HepG2 (cell line): Measurements from ENCODE around the gene SCYL1. TPM values are rescaled to one million over a fixed set of nuclear protein-coding genes. Genes with fewer than 3 reads are reported as not detected.

Experiments
- ATF7-NPFF ChIP-seq: sonication (generic); formaldehyde crosslinking; IDR thresholded peaks from 2 replicates; pipeline ENCODE4 v1.8.1; 2023; ENCODE audit warnings: mild to moderate bottlenecking, low read depth, missing genetic modification reagents, moderate library complexity
- CEBPB ChIP-seq: IDR thresholded peaks from 2 replicates; pipeline ENCODE4 v1.6.1; 2011; ENCODE audit warnings: low read depth, low read length, improper control_type of control experiment, borderline replicate concordance
- HNF1A ChIP-seq, 2 experiments: sonication (generic) in 1 of 2; formaldehyde crosslinking in 1 of 2; IDR thresholded peaks; 2 replicates each; pipeline versions ENCODE4 v1.4.0 to v1.6.1; 2016 to 2020; ENCODE audit warnings: borderline replicate concordance in 1 of 2, low read depth in 1 of 2, mild to moderate bottlenecking in 1 of 2, missing genetic modification reagents in 1 of 2
- LCORL ChIP-seq, 2 experiments: fragments of 450-650 bp in 1 of 2; sonication (generic) in 1 of 2; formaldehyde crosslinking in 1 of 2; IDR thresholded peaks; 2 replicates each; pipeline versions ENCODE4 v1.5.0 to v1.6.1; 2017 to 2020; ENCODE audit warnings: antibody characterized with exemption in 1 of 2, missing genetic modification reagents in 1 of 2
- MTA3 ChIP-seq: sonication (generic); formaldehyde crosslinking; IDR thresholded peaks from 2 replicates; pipeline ENCODE4 v1.4.0; 2020; ENCODE audit warnings: missing genetic modification reagents
- RBAK ChIP-seq: sonication (generic); formaldehyde crosslinking; IDR thresholded peaks from 2 replicates; pipeline ENCODE4 v1.5.1; 2020; ENCODE audit warnings: mild to moderate bottlenecking, missing genetic modification reagents
- ZBTB10 ChIP-seq: sonication (generic); formaldehyde crosslinking; IDR thresholded peaks from 2 replicates; pipeline ENCODE4 v1.4.0; 2020; ENCODE audit warnings: missing genetic modification reagents, borderline replicate concordance
- ZBTB38 ChIP-seq: sonication (generic); formaldehyde crosslinking; IDR thresholded peaks from 2 replicates; pipeline ENCODE4 v1.5.1; 2020; ENCODE audit warnings: mild to moderate bottlenecking, missing genetic modification reagents
- ZNF275 ChIP-seq: sonication (generic); formaldehyde crosslinking; IDR thresholded peaks from 2 replicates; pipeline ENCODE4 v1.8.0; 2022; ENCODE audit warnings: missing genetic modification reagents, mild to moderate bottlenecking, inconsistent platforms, borderline replicate concordance
- ZNF354B ChIP-seq: sonication (generic); formaldehyde crosslinking; IDR thresholded peaks from 2 replicates; pipeline ENCODE4 v1.8.0; 2022; ENCODE audit warnings: mild to moderate bottlenecking, missing genetic modification reagents
- ZNF432 ChIP-seq: sonication (generic); formaldehyde crosslinking; IDR thresholded peaks from 2 replicates; pipeline ENCODE4 v1.5.0; 2020; ENCODE audit warnings: missing genetic modification reagents, mild to moderate bottlenecking, borderline replicate concordance
- ZNF564 ChIP-seq: sonication (generic); formaldehyde crosslinking; IDR thresholded peaks from 2 replicates; pipeline ENCODE4 v1.8.1; 2023; ENCODE audit warnings: mild to moderate bottlenecking, missing genetic modification reagents
- ZNF674 ChIP-seq: sonication (generic); formaldehyde crosslinking; IDR thresholded peaks from 2 replicates; pipeline ENCODE4 v1.5.0; 2020; ENCODE audit warnings: low read depth, mild to moderate bottlenecking, missing genetic modification reagents
- ZNF704 ChIP-seq: sonication (generic); formaldehyde crosslinking; IDR thresholded peaks from 2 replicates; pipeline ENCODE4 v1.8.1; 2023; ENCODE audit warnings: mild to moderate bottlenecking, inconsistent platforms, moderate library complexity, missing genetic modification reagents, borderline replicate concordance
- ZNF770 ChIP-seq: sonication (generic); formaldehyde crosslinking; IDR thresholded peaks from 2 replicates; pipeline ENCODE4 v1.5.0; 2020; ENCODE audit warnings: mild to moderate bottlenecking, missing genetic modification reagents
- ZNF792 ChIP-seq: IDR thresholded peaks from 2 replicates; pipeline ENCODE4 v1.6.1; 2016
- polyA plus RNA-seq, 8 experiments: library from polyadenylated mRNA; depleted of rRNA in 3 of 8; stranded (reverse) in 7 of 8; unstranded in 1 of 8; fragments of >200 nt; fragmentation: Illumina TruSeq in 4 of 8; extraction: Trizol in 4 of 8; gene quantifications; 2 replicates each; pipeline versions ENCODE4 v1.2.1 to v1.2.3, GENCODE V29; 2011 to 2016; ENCODE audit warnings: low read depth in 4 of 8, missing spikeins in 1 of 8, mixed read lengths in 1 of 8; ENCODE audit not compliant: insufficient read depth in 1 of 8
- total RNA-seq, 5 experiments: library from RNA; depleted of rRNA; stranded (reverse); fragments of >200 nt; fragmentation: Illumina TruSeq; extraction: Trizol; gene quantifications; 2 replicates each; pipeline ENCODE4 v1.2.3, GENCODE V29; 2016; ENCODE audit warnings: low read depth in 1 of 5

SCYL1 gene
- total and polyA plus RNA-seq, 2 of the 13 experiments (the other 11 are each of a cell fraction or from before 2014, with no cell fraction given): 65.9 to 103 TPM

- no peak for TF ChIP-seq ZBTB10 (CRISPR knock-in tag)
- no peak for TF ChIP-seq HNF1A (IDR thresholded peaks at IDR 0.05; ENCODE audit: low read depth)
- no peak for TF ChIP-seq HNF1A (CRISPR knock-in tag; IDR thresholded peaks at IDR 0.05; ENCODE audit: borderline replicate concordance)
- TF ChIP-seq ZNF432: no peak
- no peak for TF ChIP-seq ZNF792
- no peak for TF ChIP-seq MTA3 (CRISPR knock-in tag)
- TF ChIP-seq ATF7-NPFF: no peak
- TF ChIP-seq ZBTB38 (CRISPR knock-in tag): no peak
- no peak for TF ChIP-seq ZNF674 (CRISPR knock-in tag)
- no peak for TF ChIP-seq RBAK (CRISPR knock-in tag)
- no peak for TF ChIP-seq ZNF275 (CRISPR knock-in tag)
- TF ChIP-seq ZNF564: no peak
- no peak for TF ChIP-seq ZNF770
- 0 out of 2 replicates have a peak, but pooled peaks have one; percentile 54 for TF ChIP-seq ZNF704
- TF ChIP-seq CEBPB: no peak
- TF ChIP-seq LCORL (IDR thresholded peaks at IDR 0.05): no peak
- TF ChIP-seq LCORL (CRISPR knock-in tag; IDR thresholded peaks at IDR 0.05): peak; percentile 22; the same call in 1 of the 2 replicates
- TF ChIP-seq ZNF354B (CRISPR knock-in tag): no peak
Observed at GRCh38 chr11:65488273-65489034, 36.4 kb upstream of the SCYL1 start (continued).
